Breast epithelium (tissue), 4 donors: Measurements from ENCODE around the gene FDPS. TPM values are rescaled to one million over a fixed set of nuclear protein-coding genes. Genes with fewer than 3 reads are reported as not detected.

Experiments
- DNase-seq, 2 donors: peaks; one replicate each; pipeline ENCODE4 v3.0.0-alpha.2; 2019; ENCODE audit warnings: low spot score in 2 of 2
- H3K27ac ChIP-seq, 2 donors: fragments of 200-600 bp; sonication (generic) in 1 of 2; one replicate each; pipeline ENCODE4 v1.5.1; 2016 to 2019; ENCODE audit warnings: mild to moderate bottlenecking in 1 of 2
- H3K27me3 ChIP-seq, 2 donors: fragments of 200-600 bp; sonication (generic) in 1 of 2; one replicate each; pipeline versions ENCODE4 v1.5.1 to v1.6.0; 2017 to 2019; ENCODE audit warnings: control low read depth in 1 of 2, mild to moderate bottlenecking in 1 of 2
- H3K36me3 ChIP-seq: fragments of 200-600 bp; one replicate; pipeline ENCODE4 v1.5.1; 2019
- H3K4me1 ChIP-seq, 2 donors: fragments of 200-600 bp; sonication (generic); one replicate each; pipeline ENCODE4 v1.5.1; 2016 to 2019; ENCODE audit warnings: control low read depth in 1 of 2
- H3K4me3 ChIP-seq, 3 donors: fragments of 200-600 bp; sonication (generic); 1 replicate in 2 of 3; 2 replicates in 1 of 3; pipeline ENCODE4 v1.5.1; 2016 to 2019; ENCODE audit warnings: mild to moderate bottlenecking in 3 of 3, moderate library complexity in 2 of 3
- H3K9me3 ChIP-seq, 2 donors: fragments of 200-600 bp; sonication (generic) in 1 of 2; one replicate each; pipeline ENCODE4 v1.5.1; 2016 to 2019; ENCODE audit warnings: control low read depth in 1 of 2
- POLR2A ChIP-seq: fragments of 450-650 bp; IDR thresholded peaks from one replicate; pipeline ENCODE4 v1.6.1; 2016; ENCODE audit warnings: antibody characterized with exemption, mild to moderate bottlenecking, moderate library complexity
- POLR2AphosphoS5 ChIP-seq, 3 donors: sonication (generic); formaldehyde crosslinking; IDR thresholded peaks; one replicate each; pipeline ENCODE4 v1.6.1; 2017; ENCODE audit warnings: antibody characterized with exemption in 3 of 3
- intact Hi-C: fragments of 100-400 bp; cut with DNase I; formaldehyde crosslinking; loops from one replicate; pipeline ENCODE4 v1.15.1; 2023; ENCODE audit warnings: low total_unique reads
- total RNA-seq, 3 donors: library from RNA; depleted of rRNA; stranded (reverse); fragments of >200 nt; gene quantifications; one replicate each; pipeline ENCODE4 v1.1.0, GENCODE V29; 2016
- TF ChIP-seq, protein P1 (sequence below), 3 donors: fragments of 450-650 bp; IDR thresholded peaks; one replicate each; pipeline ENCODE4 v1.5.1; 2016 to 2017; ENCODE audit warnings: antibody characterized with exemption in 3 of 3, mild to moderate bottlenecking in 3 of 3, moderate library complexity in 3 of 3

FDPS gene
- total RNA-seq, 3 donors from 2014 or later: 84.2 to 102 (median 93.1) TPM

DNA sequence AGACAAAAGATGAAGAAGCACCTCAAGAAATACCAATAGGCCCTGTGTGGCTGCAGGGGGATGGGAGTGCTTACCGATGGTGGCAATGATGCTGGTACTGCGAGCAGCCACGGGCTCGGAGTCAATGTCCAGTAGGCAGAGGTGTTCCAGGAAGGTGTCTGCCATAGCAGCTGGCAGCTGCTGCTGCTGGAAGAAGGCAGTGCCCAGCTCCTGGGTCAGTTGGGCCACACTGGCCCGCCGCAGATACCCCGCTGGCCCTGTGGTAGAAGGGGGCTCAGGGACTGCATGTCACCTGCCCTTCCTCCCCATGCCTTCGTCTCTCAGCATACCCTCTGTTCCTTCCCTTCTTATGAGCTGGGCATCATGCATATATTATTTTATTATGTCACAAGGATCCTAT is 8.6 kb upstream of the FDPS start:
- Histone ChIP-seq H3K4me1 (no peaks in the 10 kb centered on the region), H3K4me3 (no peak overlapping the region), H3K27ac (no peak overlapping the region), H3K27me3 (peaks cover 0 to 16% of the 10 kb centered on the region in 2 donors), H3K36me3 (no peaks in the 10 kb centered on the region), H3K9me3 (no peaks in the 10 kb centered on the region)
- no peak for DNase-seq
- TF ChIP-seq, protein P1, sequence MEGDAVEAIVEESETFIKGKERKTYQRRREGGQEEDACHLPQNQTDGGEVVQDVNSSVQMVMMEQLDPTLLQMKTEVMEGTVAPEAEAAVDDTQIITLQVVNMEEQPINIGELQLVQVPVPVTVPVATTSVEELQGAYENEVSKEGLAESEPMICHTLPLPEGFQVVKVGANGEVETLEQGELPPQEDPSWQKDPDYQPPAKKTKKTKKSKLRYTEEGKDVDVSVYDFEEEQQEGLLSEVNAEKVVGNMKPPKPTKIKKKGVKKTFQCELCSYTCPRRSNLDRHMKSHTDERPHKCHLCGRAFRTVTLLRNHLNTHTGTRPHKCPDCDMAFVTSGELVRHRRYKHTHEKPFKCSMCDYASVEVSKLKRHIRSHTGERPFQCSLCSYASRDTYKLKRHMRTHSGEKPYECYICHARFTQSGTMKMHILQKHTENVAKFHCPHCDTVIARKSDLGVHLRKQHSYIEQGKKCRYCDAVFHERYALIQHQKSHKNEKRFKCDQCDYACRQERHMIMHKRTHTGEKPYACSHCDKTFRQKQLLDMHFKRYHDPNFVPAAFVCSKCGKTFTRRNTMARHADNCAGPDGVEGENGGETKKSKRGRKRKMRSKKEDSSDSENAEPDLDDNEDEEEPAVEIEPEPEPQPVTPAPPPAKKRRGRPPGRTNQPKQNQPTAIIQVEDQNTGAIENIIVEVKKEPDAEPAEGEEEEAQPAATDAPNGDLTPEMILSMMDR (IDR thresholded peaks at IDR 0.05): no peak
- TF ChIP-seq POLR2A (no peak), POLR2AphosphoS5 (IDR thresholded peaks at IDR 0.05) (no peak)
- intact Hi-C loops: no loop called here

DNA sequence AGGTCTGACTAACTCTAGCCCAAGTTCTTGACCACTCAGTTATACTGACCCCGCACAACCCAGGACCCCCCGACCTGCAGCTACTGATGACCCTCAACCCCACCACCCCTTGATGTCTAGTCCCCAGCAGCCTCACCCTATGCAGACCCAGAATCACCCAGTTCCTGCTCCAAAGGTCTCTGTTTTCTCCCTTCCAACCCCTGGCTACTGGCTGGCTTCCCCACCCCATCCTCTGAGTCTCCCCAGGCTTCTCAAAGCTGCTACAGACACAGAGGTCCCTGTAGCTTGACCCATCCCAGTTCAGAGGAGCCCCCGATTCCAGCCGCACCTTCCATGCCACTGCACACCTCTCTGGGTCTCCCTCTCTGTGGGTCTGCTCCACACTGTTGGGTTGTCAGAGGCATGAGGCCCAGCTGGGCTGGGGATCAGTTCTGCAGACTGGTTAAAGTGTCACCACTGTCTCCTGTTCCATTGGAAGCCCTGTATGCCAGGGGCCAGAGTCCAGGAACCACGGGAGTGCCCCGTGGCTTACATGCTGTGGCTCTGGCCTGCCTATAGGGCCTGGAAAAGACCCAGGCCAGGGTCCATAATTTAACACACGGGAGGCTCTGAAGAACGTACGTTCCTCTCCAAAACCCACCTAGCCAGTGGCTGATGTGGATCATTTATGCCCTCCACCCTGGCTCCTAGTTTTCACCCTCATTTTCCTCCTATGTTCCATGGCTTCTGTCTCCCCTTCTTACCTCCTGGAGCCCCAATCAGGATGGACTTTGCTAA is 7.9 kb upstream of the FDPS start:
- H3K4me1 ChIP-seq: no peaks in the 10 kb centered on the region
- H3K27ac ChIP-seq: no peak overlapping the region
- no peak overlapping the region for H3K4me3 ChIP-seq
- H3K9me3 ChIP-seq: no peaks in the 10 kb centered on the region
- TF ChIP-seq POLR2AphosphoS5 (IDR thresholded peaks at IDR 0.05) (no peak), POLR2A (no peak)
- TF ChIP-seq, protein P1 (IDR thresholded peaks at IDR 0.05): no peak
- intact Hi-C loops: no loop called here
- DNase-seq: no peak
- peaks cover 0 to 9% of the 10 kb centered on the region in 2 donors for H3K27me3 ChIP-seq
- H3K36me3 ChIP-seq: no peaks in the 10 kb centered on the region

- no peaks in the 10 kb centered on the region for H3K36me3 ChIP-seq
- H3K4me3 ChIP-seq: no peak within 1 kb of the TSS
- no peaks in the 10 kb centered on the region for H3K4me1 ChIP-seq
- TF ChIP-seq POLR2AphosphoS5 (IDR thresholded peaks at IDR 0.05) (no peak), POLR2A (no peak)
- TF ChIP-seq, protein P1 (IDR thresholded peaks at IDR 0.05): no peak
- intact Hi-C loops: no loop called here
- DNase-seq: no peak
- H3K27ac ChIP-seq: no peak within 1 kb of the TSS
- H3K27me3 ChIP-seq: peaks cover 0 to 4% of the 10 kb centered on the region in 2 donors
- H3K9me3 ChIP-seq: no peaks in the 10 kb centered on the region
Measured at GRCh38 chr1:155301342-155301841, 7.3 kb upstream of the FDPS start, which contains the start of gene PKLR. Gene PKLR, minus strand, starts transcription at chr1:155301438. Its CDS starts 43 bp downstream, at chr1:155301395.

DNA sequence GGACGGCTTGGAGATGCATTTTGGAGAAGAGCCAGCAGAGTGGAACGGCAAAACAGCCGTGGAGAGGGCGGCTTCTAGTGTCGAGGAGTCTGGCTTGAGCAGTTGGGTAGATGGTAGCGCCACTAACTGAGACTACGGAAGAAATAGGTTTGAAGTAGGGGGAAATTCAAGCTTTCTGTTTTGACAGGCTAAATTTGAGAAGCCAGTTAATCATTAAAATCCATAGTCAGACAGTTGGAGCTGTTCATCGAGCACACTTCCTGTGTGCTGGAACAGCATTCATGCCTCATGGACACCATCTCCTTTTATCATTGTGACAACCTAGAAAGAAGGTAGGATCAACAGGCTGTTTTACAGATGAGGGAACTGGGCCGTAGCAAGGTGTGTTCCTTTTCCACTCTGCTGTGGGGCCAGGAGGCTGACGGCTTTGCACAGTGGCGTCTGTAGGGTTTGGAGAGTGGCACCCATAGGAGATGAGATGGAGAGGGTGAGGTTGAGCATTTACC is 4.1 kb upstream of the FDPS start:
- Histone ChIP-seq H3K9me3 (no peaks in the 10 kb centered on the region), H3K36me3 (no peaks in the 10 kb centered on the region), H3K27me3 (no peaks in the 10 kb centered on the region), H3K4me1 (peaks cover 0 to 3% of the 10 kb centered on the region in 2 donors), H3K4me3 (no peak overlapping the region), H3K27ac (no peak overlapping the region)
- no peak for TF ChIP-seq POLR2AphosphoS5 (IDR thresholded peaks at IDR 0.05)
- no peak for TF ChIP-seq POLR2A
- TF ChIP-seq, protein P1 (IDR thresholded peaks at IDR 0.05): no peak
- DNase-seq: no peak
- intact Hi-C loops: no loop called here

DNA sequence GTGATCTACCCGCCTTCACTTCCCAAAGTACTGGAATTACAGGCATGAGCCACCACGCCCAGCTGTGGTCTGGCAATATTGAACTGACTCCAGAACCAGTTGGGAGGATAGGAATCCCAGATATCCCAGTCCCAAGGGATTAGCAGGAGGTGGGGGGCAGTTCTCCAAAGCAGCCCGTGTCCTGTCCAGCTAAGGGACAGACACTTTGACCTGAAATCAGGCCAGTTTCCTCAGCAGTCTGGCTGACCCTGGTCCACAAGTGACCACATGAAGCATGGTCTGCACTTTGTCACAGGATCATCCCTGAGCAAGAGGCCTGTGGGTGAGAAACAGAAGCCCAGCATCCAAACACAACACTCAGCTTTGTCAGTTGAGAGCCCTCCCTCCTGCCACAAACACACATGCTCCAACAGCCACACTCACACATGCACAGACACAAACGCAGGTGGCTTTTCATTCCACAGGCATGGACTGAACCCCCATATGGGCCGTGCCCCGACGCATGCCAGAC is 2.7 kb upstream of the FDPS start:
- intact Hi-C loops: no loop called here
- no peaks in the 10 kb centered on the region for H3K27me3 ChIP-seq
- no peaks in the 10 kb centered on the region for H3K9me3 ChIP-seq
- no peak overlapping the region for H3K27ac ChIP-seq
- H3K4me1 ChIP-seq: peaks cover 0 to 9% of the 10 kb centered on the region in 2 donors
- TF ChIP-seq POLR2A (no peak), POLR2AphosphoS5 (IDR thresholded peaks at IDR 0.05) (no peak)
- TF ChIP-seq, protein P1 (IDR thresholded peaks at IDR 0.05): no peak
- DNase-seq: no peak
- no peak overlapping the region for H3K4me3 ChIP-seq
- no peaks in the 10 kb centered on the region for H3K36me3 ChIP-seq
